ENCODE results near the gene HES1. TPM values are rescaled to one million over a fixed set of nuclear protein-coding genes. Genes with fewer than 3 reads are reported as not detected.
"Not testable (repeated sequence)": the region's sequence is repeated elsewhere in the genome, so short reads cannot be mapped to it uniquely, and the experiment has no call there.

HES1 gene
- total RNA-seq, 2 donors from 2014 or later: 102 TPM

DNA sequence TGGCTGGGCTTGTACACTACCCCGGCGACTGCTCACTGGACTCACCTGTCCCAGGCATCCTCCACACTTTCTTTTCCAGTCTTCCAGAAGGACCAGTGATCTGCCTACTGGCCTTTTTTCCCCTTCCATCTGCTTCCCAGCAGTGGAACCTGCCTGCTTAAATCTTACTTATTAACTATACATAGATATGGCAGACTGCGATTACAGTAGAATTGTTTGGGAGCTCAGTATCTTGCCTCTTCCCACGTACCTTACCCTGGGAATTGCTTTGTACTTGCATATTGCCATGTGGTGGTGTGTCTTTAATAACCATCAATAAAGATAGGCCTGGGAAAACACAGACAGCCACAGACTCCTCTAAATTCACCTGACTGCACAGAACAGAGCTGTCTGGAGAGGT is 11.8 kb upstream of the HES1 start:
- TF ChIP-seq CTCF (IDR thresholded peaks at IDR 0.05): no peak
- peak; percentile 55 for DNase-seq
- Histone ChIP-seq H3K27ac (peak overlapping the region; percentile 26), H3K9ac (ENCODE audit: low read depth in 2 of 2, low read length in 2 of 2) (peak overlapping the region in 1 of 2 donors; percentile 54), H3K4me3 (no peak overlapping the region), H3K36me3 (no peaks in the 10 kb centered on the region), H3K9me3 (no peaks in the 10 kb centered on the region), H3K4me1 (peaks cover 9% of the 10 kb centered on the region), H3K27me3 (no peaks in the 10 kb centered on the region)
- intact Hi-C loops (cut with DNase I): no loop called here

DNA sequence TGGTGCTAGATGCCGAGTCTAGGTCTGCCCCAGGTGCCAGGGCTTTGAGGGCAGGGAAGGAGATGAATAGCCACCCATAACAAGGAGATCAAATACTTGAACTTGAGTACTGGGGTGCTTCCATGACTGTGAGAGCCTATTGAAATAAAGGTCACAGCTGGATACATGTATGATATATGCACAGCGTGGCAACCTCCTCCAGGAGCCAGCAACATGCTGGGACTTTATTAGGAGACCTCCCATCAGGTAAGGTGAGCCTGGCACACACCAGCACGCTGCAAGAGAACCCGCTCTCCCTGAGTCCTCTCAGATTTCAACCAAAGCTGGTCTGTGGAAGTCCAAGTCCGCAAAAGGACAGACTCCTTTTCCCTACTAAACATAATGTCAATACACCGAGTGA is 10.5 kb upstream of the HES1 start:
- Histone ChIP-seq H3K27me3 (no peaks in the 10 kb centered on the region), H3K4me3 (no peak overlapping the region), H3K9ac (ENCODE audit: low read depth in 2 of 2, low read length in 2 of 2) (no peak overlapping the region), H3K4me1 (peaks cover 14% of the 10 kb centered on the region), H3K36me3 (no peaks in the 10 kb centered on the region), H3K27ac (peak overlapping the region; percentile 26), H3K9me3 (no peaks in the 10 kb centered on the region)
- no peak for DNase-seq
- intact Hi-C loops (cut with DNase I): no loop called here
- TF ChIP-seq CTCF (IDR thresholded peaks at IDR 0.05): no peak

DNA sequence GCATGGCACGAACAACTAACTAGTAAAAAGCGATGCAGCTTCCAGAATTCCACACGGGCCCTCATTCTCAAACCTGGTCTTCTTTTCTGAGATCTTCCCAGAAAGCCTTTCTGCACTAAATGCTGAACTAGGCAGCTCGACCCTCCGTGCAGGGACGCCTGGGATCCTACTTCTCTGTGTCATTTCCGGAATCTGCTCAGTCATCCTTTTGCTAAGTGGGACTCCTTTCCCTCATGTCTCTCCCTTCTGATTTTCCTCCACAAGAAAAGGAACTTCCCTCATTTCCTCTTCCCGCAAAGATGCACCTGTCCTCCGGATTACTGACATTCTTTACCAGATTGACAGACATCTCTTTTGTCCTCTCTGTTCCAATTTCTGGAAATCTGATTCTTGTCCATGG is 9.2 kb upstream of the HES1 start:
- no peaks in the 10 kb centered on the region for H3K36me3 ChIP-seq
- no peak overlapping the region for H3K27ac ChIP-seq
- no peaks in the 10 kb centered on the region for H3K9me3 ChIP-seq
- DNase-seq: no peak
- H3K4me3 ChIP-seq: no peak overlapping the region
- H3K4me1 ChIP-seq: peaks cover 14% of the 10 kb centered on the region
- no peak for TF ChIP-seq CTCF (IDR thresholded peaks at IDR 0.05)
- intact Hi-C loops (cut with DNase I): no loop called here
- no peak overlapping the region for H3K9ac ChIP-seq (ENCODE audit: low read depth in 2 of 2, low read length in 2 of 2)
- no peaks in the 10 kb centered on the region for H3K27me3 ChIP-seq

DNA sequence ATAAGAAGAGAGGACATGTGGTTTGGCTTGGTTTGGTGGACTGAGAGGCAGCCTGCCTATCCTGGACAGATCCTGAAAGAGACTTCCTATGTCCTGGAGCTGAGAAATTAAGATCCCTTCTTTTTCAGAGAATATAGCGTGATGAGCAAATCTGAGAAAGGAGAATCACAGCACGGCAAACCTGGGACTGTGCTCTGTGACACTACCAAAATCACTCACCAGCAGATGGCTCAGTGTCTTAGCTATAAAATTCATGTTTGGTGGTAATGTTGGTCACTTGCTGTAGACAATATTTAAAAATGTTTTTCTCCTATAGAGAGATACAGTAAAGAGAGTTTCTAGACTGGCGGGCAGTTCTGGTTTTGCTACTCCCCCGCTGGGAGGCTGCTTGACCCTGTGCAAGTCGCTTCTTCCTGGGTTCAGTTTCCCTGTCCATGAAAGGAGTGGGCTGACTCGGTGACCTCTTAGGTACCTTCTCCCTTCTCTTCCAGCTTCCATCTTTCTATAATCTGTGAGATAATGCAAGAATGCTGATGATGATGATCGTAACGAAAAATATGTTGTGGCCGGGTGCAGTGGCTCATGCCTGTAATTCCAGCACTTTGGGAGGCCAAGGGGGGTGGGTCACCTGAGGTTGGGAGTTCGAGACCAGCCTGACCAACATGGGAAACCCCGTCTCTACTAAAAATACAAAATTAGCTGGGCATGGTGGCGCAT is 7.6 kb upstream of the HES1 start:
- no peak for DNase-seq
- no peak for TF ChIP-seq CTCF (IDR thresholded peaks at IDR 0.05)
- H3K9me3 ChIP-seq: no peaks in the 10 kb centered on the region
- intact Hi-C loops (cut with DNase I): no loop called here
- H3K4me3 ChIP-seq: no peak overlapping the region
- H3K27me3 ChIP-seq: no peaks in the 10 kb centered on the region
- no peak overlapping the region for H3K27ac ChIP-seq
- H3K36me3 ChIP-seq: no peaks in the 10 kb centered on the region
- no peak overlapping the region for H3K9ac ChIP-seq (ENCODE audit: low read depth in 2 of 2, low read length in 2 of 2)
- H3K4me1 ChIP-seq: peaks cover 6% of the 10 kb centered on the region

GRCh38 chr3:194128919-194129295 is 7.0 kb upstream of the HES1 start:
- DNase-seq; H3K4me1 ChIP-seq; H3K9ac ChIP-seq (ENCODE audit: low read depth in 2 of 2, low read length in 2 of 2); H3K27ac ChIP-seq; intact Hi-C loops (cut with DNase I); H3K4me3 ChIP-seq; H3K36me3 ChIP-seq; H3K27me3 ChIP-seq; H3K9me3 ChIP-seq: not testable (repeated sequence)

DNA sequence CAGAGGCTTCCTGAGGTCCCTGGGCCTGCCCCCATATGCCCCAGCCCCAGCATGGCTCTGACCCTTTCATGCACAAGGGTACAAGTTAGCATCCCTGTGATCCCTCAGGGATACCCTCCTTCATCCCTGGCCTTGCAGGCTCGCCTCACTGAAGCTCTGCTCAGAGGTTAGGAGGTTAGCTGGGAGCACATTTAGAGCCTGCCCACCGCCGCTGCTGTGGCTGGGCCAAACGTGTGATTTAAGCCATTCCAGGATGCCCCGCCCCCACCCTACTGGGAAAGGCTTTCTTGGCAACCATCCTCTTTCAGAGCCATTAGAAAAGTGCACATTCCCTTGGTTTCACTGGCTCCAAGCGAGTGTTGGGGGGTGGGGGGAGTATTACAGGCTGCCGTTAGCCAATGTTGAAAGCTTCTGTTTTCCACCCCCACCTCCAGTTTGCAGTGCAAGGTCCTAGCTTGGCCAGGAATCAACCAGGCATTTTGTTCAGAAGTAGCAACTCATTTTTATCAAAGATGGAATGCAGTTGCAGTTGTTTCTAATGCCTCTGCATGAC is 6.3 kb upstream of the HES1 start:
- Histone ChIP-seq H3K36me3 (no peaks in the 10 kb centered on the region), H3K9me3 (no peaks in the 10 kb centered on the region), H3K27me3 (no peaks in the 10 kb centered on the region), H3K4me3 (peak overlapping the region; percentile 28), H3K4me1 (peaks cover 6% of the 10 kb centered on the region), H3K9ac (ENCODE audit: low read depth in 2 of 2, low read length in 2 of 2) (peak overlapping the region in 1 of 2 donors; percentile 77), H3K27ac (peak overlapping the region; percentile 80)
- no peak for TF ChIP-seq CTCF (IDR thresholded peaks at IDR 0.05)
- intact Hi-C loops (cut with DNase I): loop anchor here (10.0 kb wide), 3 partner anchors 55 to 245 kb away; no protein-coding TSS in a partner anchor
- DNase-seq: peak; percentile 75

Data from colonic mucosa (tissue), 4 donors.